Measurements from ENCODE around the gene XDH. TPM values are rescaled to one million over a fixed set of nuclear protein-coding genes. Genes with fewer than 3 reads are reported as not detected.

Gene XDH
- polyA plus RNA-seq, 1 of the 3 experiments (the other 2 are of a cell fraction): 0.33 TPM

DNA sequence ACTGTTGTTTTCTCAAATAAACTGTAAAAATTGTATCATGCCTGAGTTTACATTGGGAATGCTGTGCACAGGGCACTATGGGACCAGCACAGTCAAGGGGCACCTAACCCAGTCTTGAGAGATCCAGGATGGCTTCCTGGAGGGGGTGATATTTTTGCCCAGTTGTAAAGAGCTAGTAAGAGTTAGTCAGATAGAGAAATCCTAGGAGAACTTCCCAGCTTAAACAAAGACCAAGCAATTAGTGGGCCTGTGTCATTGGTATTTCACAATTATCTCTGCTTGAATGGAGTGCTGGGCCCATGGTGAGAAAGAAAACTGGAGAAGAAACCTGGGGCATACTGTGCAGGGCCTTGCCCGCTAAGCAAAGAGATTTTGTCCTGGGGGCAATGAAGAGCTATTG, 12.2 kb downstream of the XDH start:
- peak overlapping the region in 1 of 2 experiments; percentile 86; a peak in 2 of 4 replicates for H3K27ac ChIP-seq (ENCODE audit: low read depth in 2 of 2, low read length in 1 of 2)
- TF ChIP-seq, protein P1, sequence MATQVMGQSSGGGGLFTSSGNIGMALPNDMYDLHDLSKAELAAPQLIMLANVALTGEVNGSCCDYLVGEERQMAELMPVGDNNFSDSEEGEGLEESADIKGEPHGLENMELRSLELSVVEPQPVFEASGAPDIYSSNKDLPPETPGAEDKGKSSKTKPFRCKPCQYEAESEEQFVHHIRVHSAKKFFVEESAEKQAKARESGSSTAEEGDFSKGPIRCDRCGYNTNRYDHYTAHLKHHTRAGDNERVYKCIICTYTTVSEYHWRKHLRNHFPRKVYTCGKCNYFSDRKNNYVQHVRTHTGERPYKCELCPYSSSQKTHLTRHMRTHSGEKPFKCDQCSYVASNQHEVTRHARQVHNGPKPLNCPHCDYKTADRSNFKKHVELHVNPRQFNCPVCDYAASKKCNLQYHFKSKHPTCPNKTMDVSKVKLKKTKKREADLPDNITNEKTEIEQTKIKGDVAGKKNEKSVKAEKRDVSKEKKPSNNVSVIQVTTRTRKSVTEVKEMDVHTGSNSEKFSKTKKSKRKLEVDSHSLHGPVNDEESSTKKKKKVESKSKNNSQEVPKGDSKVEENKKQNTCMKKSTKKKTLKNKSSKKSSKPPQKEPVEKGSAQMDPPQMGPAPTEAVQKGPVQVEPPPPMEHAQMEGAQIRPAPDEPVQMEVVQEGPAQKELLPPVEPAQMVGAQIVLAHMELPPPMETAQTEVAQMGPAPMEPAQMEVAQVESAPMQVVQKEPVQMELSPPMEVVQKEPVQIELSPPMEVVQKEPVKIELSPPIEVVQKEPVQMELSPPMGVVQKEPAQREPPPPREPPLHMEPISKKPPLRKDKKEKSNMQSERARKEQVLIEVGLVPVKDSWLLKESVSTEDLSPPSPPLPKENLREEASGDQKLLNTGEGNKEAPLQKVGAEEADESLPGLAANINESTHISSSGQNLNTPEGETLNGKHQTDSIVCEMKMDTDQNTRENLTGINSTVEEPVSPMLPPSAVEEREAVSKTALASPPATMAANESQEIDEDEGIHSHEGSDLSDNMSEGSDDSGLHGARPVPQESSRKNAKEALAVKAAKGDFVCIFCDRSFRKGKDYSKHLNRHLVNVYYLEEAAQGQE (IDR thresholded peaks at IDR 0.05; ENCODE audit: low read depth, low read length): no peak
- TF ChIP-seq USF2 (IDR thresholded peaks at IDR 0.05; ENCODE audit: borderline replicate concordance, low read depth, low read length): no peak
- TF ChIP-seq, protein P2, sequence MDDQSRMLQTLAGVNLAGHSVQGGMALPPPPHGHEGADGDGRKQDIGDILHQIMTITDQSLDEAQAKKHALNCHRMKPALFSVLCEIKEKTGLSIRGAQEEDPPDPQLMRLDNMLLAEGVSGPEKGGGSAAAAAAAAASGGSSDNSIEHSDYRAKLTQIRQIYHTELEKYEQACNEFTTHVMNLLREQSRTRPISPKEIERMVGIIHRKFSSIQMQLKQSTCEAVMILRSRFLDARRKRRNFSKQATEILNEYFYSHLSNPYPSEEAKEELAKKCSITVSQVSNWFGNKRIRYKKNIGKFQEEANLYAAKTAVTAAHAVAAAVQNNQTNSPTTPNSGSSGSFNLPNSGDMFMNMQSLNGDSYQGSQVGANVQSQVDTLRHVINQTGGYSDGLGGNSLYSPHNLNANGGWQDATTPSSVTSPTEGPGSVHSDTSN (IDR thresholded peaks at IDR 0.05): no peak
- TF ChIP-seq GABPA (IDR thresholded peaks at IDR 0.05; ENCODE audit: low read depth): no peak
- TF ChIP-seq EZH2phosphoT487 (IDR thresholded peaks at IDR 0.05; ENCODE audit: borderline replicate concordance, low read depth): no peak
- no peak for TF ChIP-seq MAX (IDR thresholded peaks at IDR 0.05; ENCODE audit: low read depth)
- no peak for TF ChIP-seq NFIC (IDR thresholded peaks at IDR 0.05; ENCODE audit: borderline replicate concordance)
- no peak for TF ChIP-seq ELF1 (IDR thresholded peaks at IDR 0.05)
- no peak for TF ChIP-seq TAF1 (IDR thresholded peaks at IDR 0.05; ENCODE audit: borderline replicate concordance, low read depth, low read length)
- no peak for TF ChIP-seq RCOR1 (IDR thresholded peaks at IDR 0.05; ENCODE audit: low read length)
- no peak for TF ChIP-seq ZBTB33 (IDR thresholded peaks at IDR 0.05; ENCODE audit: borderline replicate concordance, low read depth)
- H3K27me3 ChIP-seq (ENCODE audit: insufficient read depth): no peaks in the 10 kb centered on the region
- peak overlapping the region; percentile 31 for H3K4me2 ChIP-seq
- POLR2A ChIA-PET: no interaction called here
- 0 out of 2 replicates have a peak overlapping the region, but pooled peaks have one; percentile 25 for H2AFZ ChIP-seq (ENCODE audit: low read depth)
- no peaks in the 10 kb centered on the region for H3K36me3 ChIP-seq (replicated peaks in 1 of 2; ENCODE audit: control insufficient read depth in 1 of 2, insufficient read depth in 2 of 2, low read length in 1 of 2)
- no peaks in the 10 kb centered on the region for H4K20me1 ChIP-seq (ENCODE audit: insufficient read depth)
- no peaks in the 10 kb centered on the region for H3K79me2 ChIP-seq (ENCODE audit: insufficient read depth)
- H3K4me1 ChIP-seq (ENCODE audit: control insufficient read depth in 1 of 2, insufficient read depth in 2 of 2, low read depth in 1 of 2, low read length in 1 of 2): peaks cover 4 to 17% of the 10 kb centered on the region in 2 experiments; a peak in 3 of 4 replicates
- no peak for DNase-seq
- H3F3A ChIP-seq (replicated peaks; ENCODE audit: insufficient read depth): peaks cover 10% of the 10 kb centered on the region
- 83% methylated on average over 1 of the region's 1 CpG for WGBS (ENCODE audit: low lambda C conversion rate)
- CTCF ChIA-PET: interaction anchor here (0.8 to 2.3 kb wide), 5 partner anchors 15 to 122 kb away, joined by 3 to 5 read pairs (median 3); no protein-coding TSS in a partner anchor
- peak overlapping the region; percentile 8; the same call in 1 of the 2 replicates for H3K9ac ChIP-seq
- H3K9me3 ChIP-seq: no peaks in the 10 kb centered on the region
- no peak overlapping the region for H3K4me3 ChIP-seq (ENCODE audit: low read depth in 2 of 2, low read length in 1 of 2)
- no peaks in the 10 kb centered on the region for H3K9me2 ChIP-seq

Measured in SK-N-SH (cell line).